PC-9 (cell line): ENCODE results near the gene CHMP1B. TPM values are rescaled to one million over a fixed set of nuclear protein-coding genes. Genes with fewer than 3 reads are reported as not detected.

Experiments used
- BruUV-seq: library from RNA; stranded (reverse); fragments of 400-500 nt; replicated peaks from 2 replicates; lab custom pipeline; 2021; lab: Mats Ljungman, UMichigan
- CTCF ChIA-PET: fragments of 300-600 bp; sonication (Branson Sonifier 250); formaldehyde crosslinking; loops from one replicate; lab custom pipeline; 2022; ENCODE audit warnings: antibody characterized with exemption; lab: Charles Lee
- POLR2A ChIA-PET: fragments of 300-600 bp; sonication (Branson Sonifier 250); formaldehyde crosslinking; loops from one replicate; lab custom pipeline; 2022; ENCODE audit warnings: antibody characterized with exemption; ENCODE audit not compliant: unreplicated experiment; lab: Charles Lee
- DNase-seq, 2 experiments: peaks; one replicate each; pipeline versions ENCODE4 v3.0.0 to v3.0.0-alpha.2; 2015 to 2022; ENCODE audit warnings: mixed read lengths in 1 of 2
- H2AFZ ChIP-seq: fragments of 200-600 bp; sonication (generic); 2 replicates; pipeline ENCODE4 v1.8.1; 2017; ENCODE audit warnings: antibody characterized with exemption
- H3F3A ChIP-seq: fragments of 200-600 bp; sonication (generic); 2 replicates; pipeline ENCODE4 v1.8.1; 2017; ENCODE audit warnings: antibody characterized with exemption, mild to moderate bottlenecking, low read depth; ENCODE audit not compliant: insufficient read depth
- H3K27ac ChIP-seq: fragments of 200-600 bp; sonication (generic); 2 replicates; pipeline ENCODE4 v1.6.1; 2016; ENCODE audit warnings: mixed run types
- H3K27me3 ChIP-seq: fragments of 200-600 bp; sonication (generic); 2 replicates; pipeline ENCODE4 v1.6.1; 2016; ENCODE audit warnings: low read depth, mixed run types; ENCODE audit not compliant: insufficient read depth
- H3K36me3 ChIP-seq: fragments of 200-600 bp; sonication (generic); 2 replicates; pipeline ENCODE4 v1.6.1; 2016; ENCODE audit warnings: low read depth, mixed run types
- H3K4me1 ChIP-seq: fragments of 200-600 bp; sonication (generic); replicated peaks from 2 replicates; pipeline ENCODE4 v1.6.1; 2016; ENCODE audit warnings: mixed run types; ENCODE audit not compliant: insufficient read depth
- H3K4me2 ChIP-seq: fragments of 200-600 bp; sonication (generic); 2 replicates; pipeline ENCODE4 v1.6.1; 2017; ENCODE audit warnings: mixed run types
- H3K4me3 ChIP-seq: fragments of 200-600 bp; sonication (generic); 2 replicates; pipeline ENCODE4 v1.6.1; 2016; ENCODE audit warnings: mixed run types
- H3K79me2 ChIP-seq: fragments of 200-600 bp; sonication (generic); 2 replicates; pipeline ENCODE4 v1.6.1; 2017; ENCODE audit warnings: low read depth, mixed run types
- H3K9me2 ChIP-seq: fragments of 200-600 bp; sonication (generic); 2 replicates; pipeline ENCODE4 v1.8.1; 2017; ENCODE audit warnings: mild to moderate bottlenecking; ENCODE audit not compliant: insufficient read depth
- H3K9me3 ChIP-seq: fragments of 200-600 bp; sonication (generic); 2 replicates; pipeline ENCODE4 v1.8.1; 2016; ENCODE audit warnings: low read depth; ENCODE audit not compliant: insufficient read depth
- H4K20me1 ChIP-seq: fragments of 200-600 bp; sonication (generic); 2 replicates; pipeline ENCODE4 v1.8.1; 2017; ENCODE audit not compliant: insufficient read depth
- EZH2 ChIP-seq: fragments of 200-600 bp; sonication (generic); IDR thresholded peaks from 2 replicates; pipeline ENCODE4 v1.8.0; 2017; ENCODE audit warnings: antibody characterized with exemption, low read depth
- intact Hi-C: fragments of 100-400 bp; cut with micrococcal nuclease; formaldehyde crosslinking; loops from one replicate; pipeline ENCODE4 v1.10.0; 2022; ENCODE audit not compliant: unreplicated experiment
- total RNA-seq: library from RNA; stranded (reverse); gene quantifications from 2 replicates; pipeline ENCODE4 v1.2.3, GENCODE V29; 2021
- TF ChIP-seq, protein P1 (sequence below): fragments of 200-600 bp; sonication (generic); conservative IDR thresholded peaks from 2 replicates; pipeline ENCODE4 v1.6.1; 2017; ENCODE audit warnings: mixed run types, antibody characterized with exemption, mild to moderate bottlenecking, moderate library complexity

Gene CHMP1B
- total RNA-seq, 1 experiment from 2014 or later, result 68.0 TPM

DNA sequence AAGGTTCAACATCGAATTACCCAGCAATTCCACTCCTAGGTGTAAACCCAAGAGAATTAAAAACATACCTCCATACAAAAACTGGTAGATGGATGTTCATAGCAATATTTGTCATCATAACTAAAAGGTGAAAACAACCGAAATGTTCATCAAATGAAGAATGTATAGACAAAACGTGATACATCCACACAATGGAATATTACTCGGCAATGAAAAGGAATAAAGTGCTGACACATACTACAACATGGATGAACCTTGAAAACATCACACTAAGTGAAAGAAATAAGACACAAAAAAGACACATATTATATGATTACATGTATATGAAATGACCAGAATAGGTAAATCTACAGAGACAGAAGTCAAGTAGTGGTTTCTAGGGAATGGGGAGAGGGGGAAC lies 20.6 kb upstream of the CHMP1B start:
- no peaks in the 10 kb centered on the region for H3K79me2 ChIP-seq
- no peaks in the 10 kb centered on the region for H4K20me1 ChIP-seq
- intact Hi-C loops, result no loop called here
- TF ChIP-seq, protein P1, sequence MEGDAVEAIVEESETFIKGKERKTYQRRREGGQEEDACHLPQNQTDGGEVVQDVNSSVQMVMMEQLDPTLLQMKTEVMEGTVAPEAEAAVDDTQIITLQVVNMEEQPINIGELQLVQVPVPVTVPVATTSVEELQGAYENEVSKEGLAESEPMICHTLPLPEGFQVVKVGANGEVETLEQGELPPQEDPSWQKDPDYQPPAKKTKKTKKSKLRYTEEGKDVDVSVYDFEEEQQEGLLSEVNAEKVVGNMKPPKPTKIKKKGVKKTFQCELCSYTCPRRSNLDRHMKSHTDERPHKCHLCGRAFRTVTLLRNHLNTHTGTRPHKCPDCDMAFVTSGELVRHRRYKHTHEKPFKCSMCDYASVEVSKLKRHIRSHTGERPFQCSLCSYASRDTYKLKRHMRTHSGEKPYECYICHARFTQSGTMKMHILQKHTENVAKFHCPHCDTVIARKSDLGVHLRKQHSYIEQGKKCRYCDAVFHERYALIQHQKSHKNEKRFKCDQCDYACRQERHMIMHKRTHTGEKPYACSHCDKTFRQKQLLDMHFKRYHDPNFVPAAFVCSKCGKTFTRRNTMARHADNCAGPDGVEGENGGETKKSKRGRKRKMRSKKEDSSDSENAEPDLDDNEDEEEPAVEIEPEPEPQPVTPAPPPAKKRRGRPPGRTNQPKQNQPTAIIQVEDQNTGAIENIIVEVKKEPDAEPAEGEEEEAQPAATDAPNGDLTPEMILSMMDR, result no peak
- TF ChIP-seq EZH2, result no peak
- ChIA-PET POLR2A (no interaction called here), CTCF (no interaction called here)
- no peak overlapping the region for H3K4me3 ChIP-seq
- no peaks in the 10 kb centered on the region for H3F3A ChIP-seq
- no peaks in the 10 kb centered on the region for H3K36me3 ChIP-seq
- no peaks in the 10 kb centered on the region for H3K9me2 ChIP-seq
- no peak overlapping the region for H3K4me2 ChIP-seq
- no peaks in the 10 kb centered on the region for H3K4me1 ChIP-seq
- no peak for DNase-seq
- no peak overlapping the region for H2AFZ ChIP-seq
- no peaks in the 10 kb centered on the region for H3K9me3 ChIP-seq
- no peak overlapping the region for H3K27ac ChIP-seq
- BruUV-seq, result no TSS peak
- no peaks in the 10 kb centered on the region for H3K27me3 ChIP-seq

DNA sequence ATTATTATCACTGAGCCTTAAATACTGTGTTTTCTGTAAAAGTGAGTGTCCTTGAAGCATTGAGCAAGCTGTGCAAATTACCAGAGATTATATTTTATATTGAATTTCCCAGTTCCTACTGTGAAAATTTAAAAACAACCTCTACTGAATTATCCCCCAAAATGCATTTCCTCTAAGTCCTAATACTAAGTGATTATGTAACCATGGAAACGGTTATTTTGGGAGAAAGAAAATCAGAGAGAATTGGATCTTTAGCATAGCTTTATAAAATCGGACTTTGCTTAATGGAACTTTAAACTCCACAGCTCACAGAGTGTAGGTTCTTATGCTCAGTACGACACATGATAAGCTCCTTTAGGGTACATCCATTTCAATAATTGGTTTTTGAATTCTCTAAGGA lies 19.3 kb upstream of the CHMP1B start:
- ChIA-PET CTCF (no interaction called here), POLR2A (interaction anchor here (0.5 kb wide), 1 partner anchor 149 kb away, joined by 4 read pairs; the partner anchor contains the start of gene IMPA2)
- no TSS peak for BruUV-seq

DNA sequence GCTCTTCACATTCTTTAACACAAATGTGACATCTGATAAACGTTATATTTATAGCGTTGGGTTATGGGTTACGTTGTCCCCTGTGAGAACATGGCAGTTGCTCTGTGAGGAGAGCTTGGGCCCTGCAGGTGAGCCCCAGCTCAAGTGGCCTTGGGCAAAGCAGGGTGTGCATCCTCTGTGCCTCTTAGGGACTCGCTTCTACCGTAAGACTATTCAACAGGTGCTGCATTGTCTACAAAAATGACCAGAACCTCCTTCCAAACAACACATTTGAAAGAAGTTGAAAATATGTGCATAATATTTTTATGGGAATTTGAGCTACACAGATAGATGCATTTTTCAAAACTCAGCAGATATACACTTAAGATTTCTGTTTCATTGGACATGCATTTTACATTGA lies 16.4 kb upstream of the CHMP1B start:
- H3K79me2 ChIP-seq, result no peaks in the 10 kb centered on the region
- H3F3A ChIP-seq, result no peaks in the 10 kb centered on the region
- POLR2A ChIA-PET, result no interaction called here
- H4K20me1 ChIP-seq, result no peaks in the 10 kb centered on the region
- H3K27me3 ChIP-seq, result no peaks in the 10 kb centered on the region
- no peaks in the 10 kb centered on the region for H3K9me3 ChIP-seq
- H3K4me1 ChIP-seq, result no peaks in the 10 kb centered on the region
- H3K27ac ChIP-seq, result no peak overlapping the region
- no peak for DNase-seq
- no TSS peak for BruUV-seq
- no peaks in the 10 kb centered on the region for H3K36me3 ChIP-seq
- no peak overlapping the region for H2AFZ ChIP-seq
- intact Hi-C loops, result no loop called here
- CTCF ChIA-PET, result no interaction called here
- no peaks in the 10 kb centered on the region for H3K9me2 ChIP-seq
- no peak overlapping the region for H3K4me2 ChIP-seq
- H3K4me3 ChIP-seq, result no peak overlapping the region
- TF ChIP-seq, protein P1, result no peak
- no peak for TF ChIP-seq EZH2

More for the DNA sequence above, 19.3 kb upstream of the CHMP1B start:
- Histone ChIP-seq H3K27me3 (no peaks in the 10 kb centered on the region), H3K4me2 (no peak overlapping the region), H3K9me2 (no peaks in the 10 kb centered on the region), H3F3A (no peaks in the 10 kb centered on the region), H3K27ac (no peak overlapping the region), H4K20me1 (no peaks in the 10 kb centered on the region), H3K79me2 (no peaks in the 10 kb centered on the region), H3K4me1 (no peaks in the 10 kb centered on the region), H2AFZ (no peak overlapping the region), H3K36me3 (no peaks in the 10 kb centered on the region), H3K9me3 (no peaks in the 10 kb centered on the region), H3K4me3 (no peak overlapping the region)
- no peak for DNase-seq
- intact Hi-C loops, result no loop called here
- TF ChIP-seq EZH2, result no peak
- TF ChIP-seq, protein P1, result no peak
